PFSK-1 (cell line): ENCODE results near the gene COA1.

ENCODE experiments used
- FOXP2 ChIP-seq: optimal IDR thresholded peaks from 2 replicates; pipeline ENCODE3; 2011; ENCODE audit warnings: borderline replicate concordance, control low read depth, inconsistent platforms; ENCODE audit not compliant: insufficient read depth; ENCODE audit errors: extremely low read length, extremely low read depth
- POLR2AphosphoS5 ChIP-seq: IDR thresholded peaks from 2 replicates; pipeline ENCODE4 v1.6.1; 2012; ENCODE audit warnings: low read depth, mild to moderate bottlenecking, control low read depth, low read length, moderate library complexity
- SIN3A ChIP-seq: IDR thresholded peaks from 2 replicates; pipeline ENCODE4 v1.6.1; 2012; ENCODE audit warnings: mild to moderate bottlenecking, low read length, moderate library complexity, borderline replicate concordance; ENCODE audit not compliant: insufficient read depth
- TAF1 ChIP-seq: IDR thresholded peaks from 2 replicates; pipeline ENCODE4 v1.6.1; 2012; ENCODE audit warnings: low read length, control low read depth, borderline replicate concordance; ENCODE audit not compliant: insufficient read depth
- TF ChIP-seq, protein P1 (sequence below), 2 experiments: IDR thresholded peaks; 2 replicates each; pipeline versions ENCODE4 v1.6.1 to v1.8.0; 2011 to 2012; ENCODE audit warnings: low read depth in 2 of 2, low read length in 2 of 2, control low read depth in 1 of 2, inconsistent platforms in 1 of 2, mild to moderate bottlenecking in 1 of 2, moderate library complexity in 1 of 2; ENCODE audit not compliant: insufficient read depth in 1 of 2

COA1 gene

GRCh38 chr7:43726466-43726865 lies 2.9 kb downstream of the COA1 start:
- TF ChIP-seq POLR2AphosphoS5 (no peak), FOXP2 (no peak), SIN3A (no peak), TAF1 (no peak)
- TF ChIP-seq, protein P1, sequence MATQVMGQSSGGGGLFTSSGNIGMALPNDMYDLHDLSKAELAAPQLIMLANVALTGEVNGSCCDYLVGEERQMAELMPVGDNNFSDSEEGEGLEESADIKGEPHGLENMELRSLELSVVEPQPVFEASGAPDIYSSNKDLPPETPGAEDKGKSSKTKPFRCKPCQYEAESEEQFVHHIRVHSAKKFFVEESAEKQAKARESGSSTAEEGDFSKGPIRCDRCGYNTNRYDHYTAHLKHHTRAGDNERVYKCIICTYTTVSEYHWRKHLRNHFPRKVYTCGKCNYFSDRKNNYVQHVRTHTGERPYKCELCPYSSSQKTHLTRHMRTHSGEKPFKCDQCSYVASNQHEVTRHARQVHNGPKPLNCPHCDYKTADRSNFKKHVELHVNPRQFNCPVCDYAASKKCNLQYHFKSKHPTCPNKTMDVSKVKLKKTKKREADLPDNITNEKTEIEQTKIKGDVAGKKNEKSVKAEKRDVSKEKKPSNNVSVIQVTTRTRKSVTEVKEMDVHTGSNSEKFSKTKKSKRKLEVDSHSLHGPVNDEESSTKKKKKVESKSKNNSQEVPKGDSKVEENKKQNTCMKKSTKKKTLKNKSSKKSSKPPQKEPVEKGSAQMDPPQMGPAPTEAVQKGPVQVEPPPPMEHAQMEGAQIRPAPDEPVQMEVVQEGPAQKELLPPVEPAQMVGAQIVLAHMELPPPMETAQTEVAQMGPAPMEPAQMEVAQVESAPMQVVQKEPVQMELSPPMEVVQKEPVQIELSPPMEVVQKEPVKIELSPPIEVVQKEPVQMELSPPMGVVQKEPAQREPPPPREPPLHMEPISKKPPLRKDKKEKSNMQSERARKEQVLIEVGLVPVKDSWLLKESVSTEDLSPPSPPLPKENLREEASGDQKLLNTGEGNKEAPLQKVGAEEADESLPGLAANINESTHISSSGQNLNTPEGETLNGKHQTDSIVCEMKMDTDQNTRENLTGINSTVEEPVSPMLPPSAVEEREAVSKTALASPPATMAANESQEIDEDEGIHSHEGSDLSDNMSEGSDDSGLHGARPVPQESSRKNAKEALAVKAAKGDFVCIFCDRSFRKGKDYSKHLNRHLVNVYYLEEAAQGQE (IDR thresholded peaks at IDR 0.05; ENCODE audit: insufficient read depth in 1 of 2, low read depth in 2 of 2, low read length in 2 of 2): no peak

- TF ChIP-seq TAF1 (no peak), FOXP2 (no peak)
Measured at GRCh38 chr7:43725251-43725650, 4.1 kb downstream of the COA1 start.

- TF ChIP-seq TAF1 (no peak), FOXP2 (no peak), POLR2AphosphoS5 (no peak), SIN3A (no peak)
- TF ChIP-seq, protein P1 (IDR thresholded peaks at IDR 0.05; ENCODE audit: insufficient read depth in 1 of 2, low read depth in 2 of 2, low read length in 2 of 2): no peak
Measured at GRCh38 chr7:43723007-43723341, 6.3 kb downstream of the COA1 start.

GRCh38 chr7:43721193-43721806 lies 8.0 kb downstream of the COA1 start:
- TF ChIP-seq, protein P1 (IDR thresholded peaks at IDR 0.05; ENCODE audit: insufficient read depth in 1 of 2, low read depth in 2 of 2, low read length in 2 of 2): no peak
- TF ChIP-seq FOXP2 (no peak), TAF1 (no peak), POLR2AphosphoS5 (no peak), SIN3A (no peak)

- TF ChIP-seq, protein P1 (IDR thresholded peaks at IDR 0.05; ENCODE audit: insufficient read depth in 1 of 2, low read depth in 2 of 2, low read length in 2 of 2): no peak
- TF ChIP-seq FOXP2: no peak
- TF ChIP-seq SIN3A: no peak
- TF ChIP-seq POLR2AphosphoS5: no peak
- TF ChIP-seq TAF1: no peak
Measured at GRCh38 chr7:43716598-43716997, 12.7 kb downstream of the COA1 start.
